NCI-H524 treated with DMSO at 0.1 percent for 48 hours (cell line): ENCODE results near the gene PATL1.
"Not testable (repeated sequence)": the region's sequence is repeated elsewhere in the genome, so short reads cannot be mapped to it uniquely, and the experiment has no call there.

ENCODE experiments used
- DNase-seq: peaks from one replicate; lab custom pipeline; 2025; lab: John Stamatoyannopoulos, UW

Gene PATL1

DNA sequence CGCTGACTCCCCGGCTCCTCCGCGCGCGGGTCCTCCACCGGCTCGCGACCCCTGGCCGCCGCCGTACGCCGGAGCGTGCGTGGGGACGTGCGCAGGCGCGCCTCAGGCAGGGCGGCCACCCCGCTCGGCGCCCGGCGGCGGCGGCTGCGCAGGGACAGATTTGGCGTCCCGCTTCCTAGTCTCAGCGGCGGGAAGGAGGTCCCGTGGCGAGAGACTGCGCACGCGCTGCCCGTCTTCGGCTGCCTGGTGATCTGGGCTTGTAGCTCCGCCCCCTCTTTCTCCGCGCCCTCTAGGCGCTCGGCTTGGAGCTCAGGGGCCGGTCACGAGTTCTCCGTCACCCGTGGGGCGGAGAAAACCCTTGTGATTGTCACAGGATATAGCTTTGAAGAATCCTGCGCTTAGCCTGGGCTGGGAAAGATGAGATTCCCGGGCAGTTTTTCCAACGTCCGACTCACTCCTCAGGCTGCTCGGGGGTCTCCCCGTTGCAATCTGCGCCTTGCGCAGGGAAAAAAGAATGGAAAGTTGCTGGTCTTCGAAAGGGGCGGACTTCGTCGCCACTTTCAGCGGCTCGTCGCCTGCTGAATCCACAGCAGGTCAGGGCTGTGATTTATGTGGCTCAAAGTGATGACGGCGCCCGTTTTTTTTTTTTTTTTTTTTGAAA, at the start of gene PATL1:
Gene PATL1 (minus strand): TSS at position 88 of the 661 bp plus-strand sequence. CDS start 142 bp downstream, outside the sequence.
- DNase-seq = peak; percentile 82

- no peak for DNase-seq
Measured at GRCh38 chr11:59716051-59716450, 47.2 kb upstream of the PATL1 start.

- no peak for DNase-seq
Measured at GRCh38 chr11:59713745-59714144, 44.9 kb upstream of the PATL1 start, which contains the start of gene OR10V1. Gene OR10V1, minus strand, starts transcription at chr11:59713845. Its CDS starts 0 bp downstream, at chr11:59713845.

DNA sequence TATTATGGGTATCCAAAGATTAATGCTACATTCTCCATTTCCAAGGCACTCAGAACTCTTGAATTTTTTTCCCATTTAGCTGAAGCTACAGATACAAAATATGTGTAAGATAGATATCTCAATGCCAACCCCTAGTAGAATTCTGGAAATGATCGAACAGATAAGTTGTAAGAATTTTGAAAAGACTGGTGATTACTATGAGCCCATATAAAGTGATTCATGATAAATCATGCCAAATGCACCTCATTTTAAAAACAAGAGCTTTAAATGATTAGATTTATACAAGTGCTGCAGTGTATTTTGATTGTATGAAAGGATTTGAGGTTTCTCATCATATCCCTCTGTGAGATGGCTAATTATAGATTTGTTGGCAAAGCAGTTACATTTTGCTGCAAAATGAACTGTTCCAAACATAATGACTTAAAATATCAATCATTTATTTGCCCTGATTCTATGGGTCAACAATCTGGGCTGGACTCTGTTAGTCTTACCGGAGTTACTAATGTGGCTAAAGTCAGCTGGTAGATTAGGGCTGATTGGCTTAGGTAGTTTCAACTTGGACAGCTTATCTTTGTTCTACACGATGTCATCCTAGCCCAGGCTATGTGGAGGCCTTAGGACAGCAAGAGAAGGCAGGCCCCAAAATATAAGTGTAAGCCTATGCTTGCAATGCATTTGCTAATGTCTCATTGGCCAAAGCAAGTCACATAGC, 41.5 kb upstream of the PATL1 start:
- no peak for DNase-seq

DNA sequence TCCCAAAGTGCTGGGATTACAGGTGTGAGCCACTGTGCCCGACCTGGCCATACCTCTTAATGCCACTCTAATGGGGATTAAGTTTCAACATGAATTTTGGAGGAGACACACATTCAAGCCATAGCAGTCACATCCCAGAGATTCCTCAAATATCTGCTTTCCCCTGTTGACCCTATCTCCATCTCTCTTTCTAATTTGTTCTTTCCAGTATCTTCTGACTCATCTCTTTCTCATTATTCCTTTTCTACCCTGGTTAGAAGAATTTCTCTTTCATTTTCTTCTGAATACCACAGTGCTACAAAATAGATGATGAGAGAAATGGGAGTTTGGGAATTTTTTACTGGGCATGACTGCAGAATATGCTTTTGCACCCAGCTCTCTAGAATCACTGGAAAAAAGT, 39.7 kb upstream of the PATL1 start:
- no peak for DNase-seq

GRCh38 chr11:59707371-59707770, 38.5 kb upstream of the PATL1 start:
- no peak for DNase-seq

GRCh38 chr11:59706518-59707285, 37.9 kb upstream of the PATL1 start:
- no peak for DNase-seq

GRCh38 chr11:59705294-59705693, 36.5 kb upstream of the PATL1 start:
- no peak for DNase-seq

DNA sequence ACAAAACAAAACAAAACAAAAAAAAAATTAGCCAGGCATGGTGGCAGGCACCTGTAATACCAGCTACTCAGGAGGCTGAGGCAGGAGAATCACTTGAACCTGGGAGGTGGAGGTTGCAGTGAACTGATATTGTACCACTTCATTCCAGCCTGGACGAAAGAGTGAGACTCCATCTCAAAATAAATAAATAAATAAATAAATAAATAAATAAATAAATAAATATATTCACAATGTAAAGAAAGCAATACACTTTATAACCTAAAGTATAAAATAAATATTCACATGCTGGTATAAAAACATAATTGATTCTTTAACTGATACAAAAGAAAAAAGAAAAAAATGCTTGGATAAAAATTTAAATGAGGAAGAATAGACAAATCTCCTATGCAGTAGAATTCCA, 34.7 kb upstream of the PATL1 start:
- not testable (repeated sequence) for DNase-seq

DNA sequence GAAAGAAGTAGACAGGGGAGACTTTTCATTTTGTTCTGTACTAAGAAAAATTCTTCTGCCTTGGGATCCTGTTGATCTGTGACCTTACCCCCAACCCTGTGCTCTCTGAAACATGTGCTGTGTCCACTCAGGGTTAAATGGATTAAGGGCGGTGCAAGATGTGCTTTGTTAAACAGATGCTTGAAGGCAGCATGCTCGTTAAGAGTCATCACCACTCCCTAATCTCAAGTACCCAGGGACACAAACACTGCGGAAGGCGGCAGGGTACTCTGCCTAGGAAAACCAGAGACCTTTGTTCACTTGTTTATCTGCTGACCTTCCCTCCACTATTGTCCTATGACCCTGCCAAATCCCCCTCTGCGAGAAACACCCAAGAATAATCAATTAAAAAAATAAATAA, 31.3 kb upstream of the PATL1 start:
- DNase-seq = not testable (repeated sequence)

DNA sequence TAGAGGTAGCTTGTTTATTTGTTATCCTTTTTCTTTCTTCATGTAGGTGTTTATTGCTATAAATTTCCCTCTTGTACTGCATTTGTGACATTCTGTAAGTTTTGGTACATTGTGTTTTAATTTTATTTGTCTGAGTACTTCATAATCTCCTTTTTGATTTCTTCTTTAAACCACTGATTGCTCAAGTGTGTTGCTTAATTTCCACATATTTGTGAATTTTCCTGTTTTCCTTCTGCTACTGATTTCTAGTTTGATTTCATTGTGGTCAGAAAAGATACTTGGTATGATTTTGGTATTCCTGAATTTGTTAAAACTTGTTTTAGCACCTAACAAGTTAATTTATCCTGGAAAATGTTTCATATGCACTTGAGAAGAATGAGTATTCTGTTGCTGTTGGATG, 29.7 kb upstream of the PATL1 start:
- no peak for DNase-seq

DNA sequence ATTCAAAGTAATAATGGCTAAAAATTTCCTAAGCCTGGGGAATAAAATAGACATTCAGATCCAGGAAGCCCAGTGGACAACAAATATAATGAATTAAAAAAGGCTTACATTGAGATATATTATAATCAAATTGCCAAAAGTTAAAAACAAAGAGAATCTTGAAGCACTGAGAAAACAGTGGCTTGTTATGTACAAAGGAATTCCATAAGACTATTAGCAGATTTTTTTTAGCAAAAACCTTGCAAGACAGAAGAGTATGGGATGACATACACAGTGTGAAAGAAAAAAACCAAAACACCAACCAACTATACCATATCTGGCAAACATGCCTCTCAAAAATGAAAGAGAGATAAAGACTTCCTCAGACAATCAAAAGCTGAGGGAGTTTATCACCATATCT, 24.1 kb upstream of the PATL1 start:
- no peak for DNase-seq

- no peak for DNase-seq
Measured at GRCh38 chr11:59691156-59691555, 22.3 kb upstream of the PATL1 start.

- DNase-seq = no peak
Measured at GRCh38 chr11:59689015-59689414, 20.2 kb upstream of the PATL1 start.

DNA sequence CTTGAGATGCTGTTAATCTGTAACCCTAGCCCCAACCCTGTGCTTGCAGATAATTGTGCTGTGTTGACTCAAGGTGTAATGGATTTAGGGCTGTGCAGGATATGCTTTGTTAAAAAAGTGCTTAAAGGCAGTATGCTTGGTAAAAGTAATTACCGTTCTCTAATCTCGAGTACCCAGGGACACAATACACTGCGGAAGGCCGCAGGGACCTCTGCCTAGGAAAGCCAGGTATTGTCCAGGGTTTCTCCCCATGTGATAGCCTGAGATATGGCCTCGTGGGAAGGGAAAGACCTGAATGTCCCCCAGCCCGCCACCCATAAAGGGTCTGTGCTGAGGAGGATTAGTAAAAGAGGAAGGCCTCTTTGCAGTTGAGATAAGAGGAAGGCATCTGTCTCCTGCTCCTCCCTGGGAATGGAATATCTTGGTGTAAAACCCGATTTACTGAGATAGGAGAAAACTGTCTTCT, 12.5 kb upstream of the PATL1 start:
- peak; percentile 17 for DNase-seq

DNA sequence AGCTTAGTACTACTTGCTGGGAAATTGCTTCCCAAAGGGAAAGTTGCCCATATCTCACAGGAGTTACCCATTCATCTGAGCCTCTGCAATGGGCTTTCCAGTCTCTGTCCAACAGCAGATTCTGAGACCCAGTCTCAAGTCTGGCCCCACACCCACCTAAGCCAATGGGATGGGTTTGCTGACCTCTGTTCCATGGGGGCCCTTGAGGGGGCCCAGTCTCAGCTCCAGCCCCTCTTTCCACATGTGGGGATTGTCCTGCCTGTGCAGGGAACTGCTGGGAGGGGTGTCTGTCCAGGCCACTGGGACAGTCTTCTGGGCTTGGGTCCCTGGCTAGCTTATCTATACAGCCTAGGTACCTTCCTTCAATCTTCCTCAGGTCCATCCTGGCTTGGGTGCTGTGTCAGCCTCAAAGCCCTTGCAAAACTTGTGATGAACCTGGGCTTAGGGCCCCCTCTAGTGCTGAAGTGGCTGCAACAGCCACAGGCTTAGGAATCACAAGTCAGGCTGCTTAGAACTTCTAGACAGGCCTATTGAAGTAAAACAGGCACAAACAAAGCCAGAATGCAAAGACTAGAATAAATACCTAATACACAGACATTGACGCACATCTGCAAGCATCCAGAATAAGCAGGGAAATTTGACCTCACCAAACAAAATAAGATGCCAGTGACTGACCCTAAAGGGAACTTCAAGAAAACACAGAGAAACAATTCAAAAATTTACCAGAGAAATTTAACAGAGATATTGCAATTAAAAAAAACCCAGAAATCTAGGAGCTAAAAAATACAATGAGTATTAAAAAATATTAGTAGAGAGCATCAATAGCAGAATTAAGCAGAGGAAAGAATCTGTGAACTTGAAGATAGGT, 11.7 kb upstream of the PATL1 start:
- peak; percentile 40 for DNase-seq

DNA sequence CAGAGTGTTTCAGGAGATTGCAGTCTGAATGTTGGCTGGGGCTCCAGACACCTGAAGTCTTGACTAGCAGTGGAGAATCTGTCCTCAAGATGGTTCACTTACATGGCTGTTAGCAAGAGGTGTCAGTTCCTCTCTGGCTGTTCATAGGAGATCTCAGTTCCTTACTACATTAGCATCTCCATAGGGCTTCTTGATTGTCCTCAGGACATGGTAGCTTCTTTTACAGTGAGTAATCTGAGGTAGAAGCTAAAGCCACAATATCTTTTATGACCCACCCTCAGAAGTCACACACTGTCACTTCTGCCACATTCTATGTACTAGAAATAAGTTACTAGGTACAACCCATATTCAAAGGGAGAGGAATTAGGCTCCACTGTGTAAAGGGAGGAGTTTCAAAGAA, 10.5 kb upstream of the PATL1 start:
- no peak for DNase-seq

DNA sequence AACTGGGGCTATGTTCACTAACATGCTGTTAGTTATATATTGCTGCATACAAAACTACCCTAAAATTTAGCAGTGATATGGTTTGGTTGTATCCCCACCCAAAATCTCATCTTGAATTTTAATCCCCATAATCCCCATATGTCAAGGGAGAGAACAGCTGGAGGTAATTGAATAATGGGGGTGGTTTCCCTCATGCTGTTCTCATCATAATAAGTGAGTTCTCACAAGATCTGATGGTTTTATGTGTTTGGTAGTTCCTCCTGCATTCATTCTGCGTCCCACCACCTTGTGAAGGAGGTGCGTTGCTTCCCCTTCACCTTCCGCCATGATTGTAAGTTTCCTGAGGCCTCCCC, 10.0 kb upstream of the PATL1 start:
- peak; percentile 82 for DNase-seq

DNA sequence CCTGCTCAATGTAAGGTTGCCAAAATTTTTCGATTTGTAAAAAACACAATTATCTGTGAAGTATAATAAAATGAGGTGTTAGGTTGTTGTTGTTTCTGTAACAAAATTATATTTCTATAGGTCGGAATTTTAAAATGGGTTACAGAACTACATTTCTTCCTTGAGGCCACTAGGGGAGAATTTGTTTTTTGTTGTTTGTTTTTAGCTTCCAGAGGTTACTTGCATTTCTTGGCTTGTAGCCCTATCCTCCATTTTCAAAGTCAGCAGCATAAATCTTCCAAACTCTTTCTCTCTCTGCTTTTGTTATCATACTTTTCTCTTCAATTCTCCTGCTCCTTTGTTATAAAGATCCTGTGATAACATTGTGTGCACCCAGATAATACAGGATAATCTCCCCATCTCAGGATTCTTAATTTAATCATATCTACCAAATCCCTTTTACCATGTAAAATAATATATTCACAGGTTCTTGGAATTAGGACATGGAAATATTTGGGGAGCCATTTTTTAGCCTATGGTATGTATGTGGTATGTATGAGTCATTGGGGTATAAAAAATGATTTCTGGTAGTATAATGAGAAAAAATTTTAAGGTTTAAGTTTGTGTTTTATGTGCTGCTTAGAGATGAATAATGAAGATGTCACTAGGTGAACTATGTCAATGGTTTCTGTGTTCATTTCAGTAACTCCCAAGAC, 9.4 kb upstream of the PATL1 start:
- DNase-seq = no peak

- DNase-seq = no peak
Measured at GRCh38 chr11:59676205-59676604, 7.4 kb upstream of the PATL1 start.

DNA sequence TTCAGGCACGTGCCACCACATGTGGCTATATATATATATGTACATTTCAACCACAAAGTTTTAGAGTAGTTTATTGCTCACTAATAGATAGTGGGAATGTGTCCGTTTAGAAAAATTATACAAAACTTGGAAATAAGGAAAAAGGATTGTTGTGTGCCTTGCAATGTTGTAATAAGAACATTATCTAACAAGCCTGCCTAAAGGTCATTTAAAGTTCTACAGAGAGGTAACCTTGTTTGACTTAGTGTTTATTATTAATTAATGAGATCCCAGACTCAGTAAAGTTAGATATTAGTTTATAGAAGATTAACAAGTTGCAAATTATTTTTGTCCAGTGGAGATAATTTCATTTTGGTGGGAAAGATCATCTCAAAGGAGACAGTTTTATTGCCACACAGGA, 5.5 kb upstream of the PATL1 start:
- DNase-seq = no peak
